IMR-90 (cell line): ENCODE data around the gene AGAP1.

Source experiments
- CTCF ChIP-seq: conservative IDR thresholded peaks from 2 replicates; pipeline ENCODE4 v1.5.1; 2012; ENCODE audit warnings: mild to moderate bottlenecking, low read depth, low read length, improper control_type of control experiment
- SMC3 ChIP-seq: fragments of 150-350 bp; IDR thresholded peaks from 2 replicates; pipeline ENCODE4 v1.6.1; 2016; ENCODE audit warnings: low read depth, mild to moderate bottlenecking, antibody characterized with exemption, low read length, moderate library complexity

GRCh38 chr2:235917506-235917905 is 423.7 kb downstream of the AGAP1 start:
- TF ChIP-seq CTCF (no peak), SMC3 (no peak)
